Tibial artery (tissue), 4 donors: ENCODE measurements around the gene SLFN5.

Source experiments
- DNase-seq, 2 donors: peaks; one replicate each; pipeline ENCODE4 v3.0.0-alpha.2; 2019
- H3K27ac ChIP-seq, 2 donors: fragments of 200-600 bp; sonication (generic) in 1 of 2; 1 replicate in 1 of 2; 2 replicates in 1 of 2; pipeline ENCODE4 v1.5.1; 2018 to 2019; ENCODE audit warnings: mild to moderate bottlenecking in 1 of 2
- H3K27me3 ChIP-seq, 2 donors: fragments of 200-600 bp; sonication (generic) in 1 of 2; one replicate each; pipeline versions ENCODE4 v1.5.1 to v1.6.0; 2016 to 2019
- H3K36me3 ChIP-seq, 3 donors: fragments of 200-600 bp; sonication (generic) in 2 of 3; one replicate each; pipeline ENCODE4 v1.5.1; 2016 to 2019; ENCODE audit warnings: mild to moderate bottlenecking in 2 of 3
- H3K4me1 ChIP-seq, 4 donors: fragments of 200-600 bp; sonication (generic) in 2 of 4; 1 replicate in 3 of 4; 2 replicates in 1 of 4; pipeline ENCODE4 v1.5.1; 2016 to 2019
- H3K4me3 ChIP-seq, 2 donors: fragments of 200-600 bp; sonication (generic) in 1 of 2; 1 replicate in 1 of 2; 2 replicates in 1 of 2; pipeline ENCODE4 v1.5.1; 2018 to 2019; ENCODE audit warnings: mild to moderate bottlenecking in 2 of 2
- H3K9me3 ChIP-seq, 3 donors: fragments of 200-600 bp; sonication (generic) in 1 of 3; one replicate each; pipeline ENCODE4 v1.5.1; 2016 to 2019
- CTCF ChIP-seq, 2 experiments: fragments of 200-600 bp in 1 of 2; fragments of 450-650 bp in 1 of 2; IDR thresholded peaks; one replicate each; pipeline ENCODE4 v1.5.1; 2017 to 2019; ENCODE audit warnings: antibody characterized with exemption in 2 of 2, mild to moderate bottlenecking in 1 of 2, moderate library complexity in 1 of 2
- intact Hi-C: fragments of 100-400 bp; cut with DNase I; formaldehyde crosslinking; loops from one replicate; pipeline ENCODE4 v1.15.0; 2023; ENCODE audit warnings: low total_unique reads

Gene SLFN5

DNA sequence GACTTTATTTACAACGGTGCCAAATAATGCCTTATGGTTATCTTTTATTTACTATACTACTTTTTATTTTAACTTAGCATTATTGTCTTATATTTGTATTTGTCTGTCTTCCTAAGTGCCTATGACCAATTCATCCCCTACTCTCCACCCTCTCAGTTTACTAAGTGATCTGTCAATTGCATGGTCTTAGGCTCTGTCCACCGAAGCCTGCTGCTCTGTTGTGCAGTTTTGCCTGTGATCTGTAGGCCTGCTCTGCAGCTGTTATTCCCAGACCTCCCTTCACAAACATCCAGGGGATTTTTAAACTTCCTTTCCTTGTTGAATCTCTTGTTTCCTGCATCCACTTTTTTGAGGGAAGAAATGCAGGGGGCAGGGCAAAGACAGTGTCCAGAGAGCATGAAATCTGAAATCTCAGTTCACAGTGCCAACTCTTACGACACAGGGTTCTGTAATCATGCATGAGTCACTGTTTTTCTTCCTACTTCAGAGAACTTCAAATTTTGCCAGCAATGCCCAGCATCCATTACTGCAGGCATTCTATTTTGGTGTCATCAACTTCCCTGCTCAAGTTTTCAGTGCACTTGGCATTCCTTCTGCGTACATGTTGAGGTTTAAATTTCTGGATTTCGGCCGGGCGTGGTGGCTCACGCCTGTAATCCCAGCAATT lies 11.4 kb downstream of the SLFN5 start:
- no peak for TF ChIP-seq CTCF (IDR thresholded peaks at IDR 0.05)
- peak overlapping the region; percentile 65 to 67 for H3K27ac ChIP-seq

GRCh38 chr17:35255316-35255715 lies 12.4 kb downstream of the SLFN5 start:
- H3K4me3 ChIP-seq: no peak overlapping the region
- H3K27me3 ChIP-seq: no peaks in the 10 kb centered on the region
- TF ChIP-seq CTCF (IDR thresholded peaks at IDR 0.05): no peak
- H3K9me3 ChIP-seq: no peaks in the 10 kb centered on the region
- peaks cover 0 to 38% (median 17%) of the 10 kb centered on the region in 4 donors for H3K4me1 ChIP-seq
- H3K27ac ChIP-seq: no peak overlapping the region
- H3K36me3 ChIP-seq: peaks cover 0 to 15% (median 13%) of the 10 kb centered on the region in 3 donors
- no peak for DNase-seq
- intact Hi-C loops: no loop called here

More for the DNA sequence above, 11.4 kb downstream of the SLFN5 start:
- intact Hi-C loops: no loop called here
- Histone ChIP-seq H3K4me1 (peaks cover 0 to 32% (median 17%) of the 10 kb centered on the region in 4 donors), H3K9me3 (no peaks in the 10 kb centered on the region), H3K36me3 (peaks cover 0 to 7% (median 4%) of the 10 kb centered on the region in 3 donors), H3K4me3 (no peak overlapping the region), H3K27me3 (no peaks in the 10 kb centered on the region)
- DNase-seq: peak; percentile 82 to 85

- Histone ChIP-seq H3K9me3 (no peaks in the 10 kb centered on the region), H3K27me3 (no peaks in the 10 kb centered on the region), H3K36me3 (peaks cover 8 to 25% (median 23%) of the 10 kb centered on the region in 3 donors), H3K27ac (no peak overlapping the region), H3K4me1 (peaks cover 0 to 38% (median 17%) of the 10 kb centered on the region in 4 donors), H3K4me3 (no peak overlapping the region)
- no peak for TF ChIP-seq CTCF (IDR thresholded peaks at IDR 0.05)
- no peak for DNase-seq
- intact Hi-C loops: no loop called here
Measured at GRCh38 chr17:35256629-35257028, 13.8 kb downstream of the SLFN5 start.

DNA sequence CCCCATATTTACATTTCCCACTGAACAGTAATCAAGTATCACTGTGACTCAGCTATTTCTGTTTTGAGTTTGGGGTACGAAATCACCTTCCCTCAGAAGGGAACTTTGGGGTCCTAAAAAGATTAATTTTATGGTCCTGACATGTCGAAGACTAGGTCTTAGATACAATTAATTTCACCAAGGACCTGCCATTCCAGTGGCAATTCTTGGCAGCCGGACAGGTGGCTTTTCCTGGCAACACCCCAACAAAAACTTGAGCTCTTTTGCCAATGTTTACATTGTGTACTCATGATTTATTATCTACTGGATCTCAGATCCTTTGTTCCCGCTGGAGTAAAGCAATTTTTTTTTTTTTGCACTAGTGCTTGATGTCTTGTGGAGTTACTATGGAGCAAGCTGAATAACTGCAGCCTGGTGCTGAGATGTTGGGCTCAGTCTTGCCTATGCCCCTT lies 14.4 kb downstream of the SLFN5 start:
- no peak for DNase-seq
- Histone ChIP-seq H3K4me3 (no peak overlapping the region), H3K9me3 (no peaks in the 10 kb centered on the region), H3K36me3 (peaks cover 14 to 31% (median 30%) of the 10 kb centered on the region in 3 donors), H3K27ac (no peak overlapping the region), H3K4me1 (peaks cover 0 to 38% (median 17%) of the 10 kb centered on the region in 4 donors), H3K27me3 (no peaks in the 10 kb centered on the region)
- TF ChIP-seq CTCF (IDR thresholded peaks at IDR 0.05): no peak
- intact Hi-C loops: no loop called here

DNA sequence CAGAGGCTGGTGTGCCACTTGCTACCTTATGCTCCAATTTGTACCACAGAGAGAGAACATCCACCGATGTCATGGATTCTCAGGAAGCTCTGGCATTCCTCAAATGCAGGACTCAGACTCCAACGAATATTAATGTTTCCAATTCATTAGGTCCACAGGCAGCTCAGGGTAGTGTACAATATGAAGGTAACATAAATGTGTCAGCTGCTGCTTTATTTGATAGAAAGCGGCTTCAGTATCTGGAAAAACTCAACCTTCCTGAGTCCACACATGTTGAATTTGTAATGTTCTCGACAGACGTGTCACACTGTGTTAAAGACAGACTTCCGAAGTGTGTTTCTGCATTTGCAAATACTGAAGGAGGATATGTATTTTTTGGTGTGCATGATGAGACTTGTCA lies 16.1 kb downstream of the SLFN5 start:
- H3K4me1 ChIP-seq: peaks cover 0 to 29% (median 14%) of the 10 kb centered on the region in 4 donors
- peaks cover 21 to 47% (median 46%) of the 10 kb centered on the region in 3 donors for H3K36me3 ChIP-seq
- no peak for TF ChIP-seq CTCF (IDR thresholded peaks at IDR 0.05)
- DNase-seq: no peak
- H3K27me3 ChIP-seq: no peaks in the 10 kb centered on the region
- H3K27ac ChIP-seq: no peak overlapping the region
- no peaks in the 10 kb centered on the region for H3K9me3 ChIP-seq
- intact Hi-C loops: no loop called here
- no peak overlapping the region for H3K4me3 ChIP-seq
